ENCODE measurements around the gene SPA17. TPM values are rescaled to one million over a fixed set of nuclear protein-coding genes. Genes with fewer than 3 reads are reported as not detected.

The SPA17 gene
- total RNA-seq, 1 donor from 2014 or later = 13.6 TPM

- H3K27ac Mint-ChIP-seq = no peak overlapping the region
- TF ChIP-seq CTCF (IDR thresholded peaks at IDR 0.05; ENCODE audit: unreplicated experiment) = no peak
- DNase-seq (ENCODE audit: low spot score, unreplicated experiment) = no peak
- H3K9me3 Mint-ChIP-seq (ENCODE audit: low read depth) = no peaks in the 10 kb centered on the region
- no peaks in the 10 kb centered on the region for H3K4me1 Mint-ChIP-seq (ENCODE audit: low read depth)
- peaks cover 6% of the 10 kb centered on the region for H3K36me3 Mint-ChIP-seq (ENCODE audit: insufficient read depth)
- no peak overlapping the region for H3K4me3 Mint-ChIP-seq (ENCODE audit: low read depth)
- H3K27me3 Mint-ChIP-seq = peaks cover 4% of the 10 kb centered on the region
These were observed 16.7 kb upstream of the SPA17 start for GRCh38 chr11:124656774-124657630.

DNA sequence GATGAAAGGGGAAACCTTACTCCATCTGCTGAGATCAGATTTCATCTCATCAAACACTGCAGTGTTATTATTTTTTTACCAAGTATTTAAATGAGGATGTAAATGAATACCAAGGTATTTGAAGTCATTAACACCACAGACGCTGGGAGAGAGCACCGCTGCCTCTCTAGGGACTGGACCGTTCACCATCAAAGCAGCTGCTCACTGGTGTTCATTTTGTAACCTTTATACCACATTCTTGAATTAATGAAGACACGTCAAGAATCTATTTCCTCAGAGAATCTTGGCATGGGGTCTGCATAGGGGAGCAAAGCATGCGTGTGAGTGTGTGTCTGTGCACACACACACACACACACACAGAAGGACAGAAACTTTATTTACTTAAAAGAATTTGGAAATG lies 15.8 kb upstream of the SPA17 start:
- Mint-ChIP-seq H3K4me3 (ENCODE audit: low read depth) (no peak overlapping the region), H3K4me1 (ENCODE audit: low read depth) (no peaks in the 10 kb centered on the region), H3K27ac (no peak overlapping the region), H3K27me3 (peaks cover 4% of the 10 kb centered on the region), H3K9me3 (ENCODE audit: low read depth) (no peaks in the 10 kb centered on the region), H3K36me3 (ENCODE audit: insufficient read depth) (peaks cover 6% of the 10 kb centered on the region)
- TF ChIP-seq CTCF (IDR thresholded peaks at IDR 0.05; ENCODE audit: unreplicated experiment) = no peak
- DNase-seq (ENCODE audit: low spot score, unreplicated experiment) = no peak

DNA sequence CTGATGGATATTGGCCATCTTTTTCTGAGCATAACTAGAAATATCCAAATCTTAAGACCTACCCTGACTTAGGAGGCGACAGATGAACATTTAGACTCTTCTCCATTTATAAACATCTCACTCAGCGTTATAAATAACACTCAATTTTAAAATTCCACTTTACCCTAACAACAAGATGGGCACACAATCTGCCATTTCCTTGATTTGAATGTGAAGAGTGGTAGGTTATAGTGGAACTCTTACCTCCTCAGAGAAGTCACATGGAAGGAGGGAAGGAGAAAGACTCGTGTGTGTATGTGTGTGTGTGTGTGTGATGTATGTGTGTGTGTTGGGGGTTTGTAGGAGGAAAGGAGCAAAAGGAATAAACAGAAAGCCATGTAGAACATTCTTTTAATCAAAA lies 15.2 kb upstream of the SPA17 start:
- Mint-ChIP-seq H3K4me1 (ENCODE audit: low read depth) (no peaks in the 10 kb centered on the region), H3K27ac (no peak overlapping the region), H3K27me3 (no peaks in the 10 kb centered on the region), H3K4me3 (ENCODE audit: low read depth) (no peak overlapping the region), H3K9me3 (ENCODE audit: low read depth) (no peaks in the 10 kb centered on the region), H3K36me3 (ENCODE audit: insufficient read depth) (peaks cover 4% of the 10 kb centered on the region)
- TF ChIP-seq CTCF (IDR thresholded peaks at IDR 0.05; ENCODE audit: unreplicated experiment) = no peak
- no peak for DNase-seq (ENCODE audit: low spot score, unreplicated experiment)

- H3K27me3 Mint-ChIP-seq = no peaks in the 10 kb centered on the region
- no peaks in the 10 kb centered on the region for H3K9me3 Mint-ChIP-seq (ENCODE audit: low read depth)
- H3K36me3 Mint-ChIP-seq (ENCODE audit: insufficient read depth) = peaks cover 4% of the 10 kb centered on the region
- no peak overlapping the region for H3K27ac Mint-ChIP-seq
- no peak for TF ChIP-seq CTCF (IDR thresholded peaks at IDR 0.05; ENCODE audit: unreplicated experiment)
- H3K4me3 Mint-ChIP-seq (ENCODE audit: low read depth) = no peak overlapping the region
- no peak for DNase-seq (ENCODE audit: low spot score, unreplicated experiment)
- no peaks in the 10 kb centered on the region for H3K4me1 Mint-ChIP-seq (ENCODE audit: low read depth)
These were observed 14.7 kb upstream of the SPA17 start for GRCh38 chr11:124658986-124659385.

DNA sequence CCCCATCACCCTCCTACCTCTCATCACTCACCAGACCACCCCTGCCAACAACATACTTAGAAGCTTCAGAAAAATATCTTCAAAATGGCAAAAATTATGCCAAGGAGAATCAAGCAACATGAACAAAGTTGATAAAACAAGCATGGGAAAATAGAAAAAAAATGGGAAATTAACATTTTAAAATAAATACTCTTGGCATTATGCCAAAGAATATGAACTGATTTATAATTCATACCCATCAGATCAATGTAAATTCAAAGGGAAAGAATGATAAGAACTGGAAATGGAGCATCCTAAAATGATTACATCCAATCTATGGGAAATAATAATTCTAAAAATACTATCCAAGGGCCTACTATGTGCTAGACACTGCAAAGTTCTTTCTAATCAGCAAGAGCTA lies 12.2 kb upstream of the SPA17 start:
- Mint-ChIP-seq H3K36me3 (ENCODE audit: insufficient read depth) (peaks cover 7% of the 10 kb centered on the region), H3K4me1 (ENCODE audit: low read depth) (no peaks in the 10 kb centered on the region), H3K9me3 (ENCODE audit: low read depth) (no peaks in the 10 kb centered on the region), H3K27ac (no peak overlapping the region), H3K27me3 (no peaks in the 10 kb centered on the region), H3K4me3 (ENCODE audit: low read depth) (no peak overlapping the region)
- no peak for TF ChIP-seq CTCF (IDR thresholded peaks at IDR 0.05; ENCODE audit: unreplicated experiment)
- DNase-seq (ENCODE audit: low spot score, unreplicated experiment) = no peak

All from progenitor cell of endocrine pancreas (in vitro differentiated cells).